Head of caudate nucleus (tissue), 42 donors: ENCODE data around the gene FSD2.
"Not testable (repeated sequence)": the region's sequence is repeated elsewhere in the genome, so short reads cannot be mapped to it uniquely, and the experiment has no call there.

Experiments used
- DNase-seq, 42 donors: peaks; one replicate each; pipeline versions ENCODE4 v3.0.0 to v3.0.0-alpha.2; 2020 to 2021; ENCODE audit warnings: mixed read lengths in 7 of 42
- intact Hi-C: fragments of 100-400 bp; cut with DNase I; formaldehyde crosslinking; loops from one replicate; pipeline ENCODE4 v1.15.0; 2022

The FSD2 gene

DNA sequence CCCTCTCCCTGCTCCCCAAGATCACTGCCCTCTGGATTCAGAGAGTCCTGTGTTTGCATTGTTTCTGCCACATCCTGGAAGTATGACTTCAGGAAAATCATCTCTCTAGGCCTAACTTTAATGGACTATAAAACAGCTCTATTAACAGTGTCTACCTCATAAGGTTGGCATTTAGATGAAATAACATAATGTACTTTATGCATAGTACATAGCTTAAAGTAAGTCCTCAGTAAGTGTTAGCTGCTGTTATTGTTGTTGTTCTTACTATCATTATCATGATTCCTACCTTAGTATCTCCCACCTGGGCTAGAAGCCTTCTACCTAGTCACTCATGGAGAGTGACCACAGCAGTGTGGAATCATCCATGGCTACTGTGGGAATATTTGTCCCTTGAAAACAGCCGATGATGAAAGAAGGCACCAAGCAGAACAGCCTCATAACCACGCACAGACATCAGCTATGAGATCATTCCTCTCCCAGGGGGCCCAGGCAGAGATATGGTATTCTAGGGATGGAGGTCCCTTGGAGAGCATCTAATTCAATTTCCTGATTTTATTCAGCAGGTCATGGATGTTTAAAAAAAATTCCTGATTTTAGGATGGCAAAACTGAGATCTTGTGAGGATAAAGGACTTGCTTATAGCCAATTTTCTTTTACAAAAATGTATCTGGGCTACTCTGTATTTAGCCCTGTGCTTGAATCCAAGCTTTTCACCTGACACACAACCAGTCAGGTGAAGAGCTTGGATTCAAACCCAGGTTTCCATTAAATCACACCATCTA is 1.9 kb downstream of the FSD2 start:
- no peak for DNase-seq
- intact Hi-C loops: no loop called here

- intact Hi-C loops: no loop called here
- DNase-seq: no peak
Observed at GRCh38 chr15:82802497-82802896, 3.4 kb downstream of the FSD2 start.

DNA sequence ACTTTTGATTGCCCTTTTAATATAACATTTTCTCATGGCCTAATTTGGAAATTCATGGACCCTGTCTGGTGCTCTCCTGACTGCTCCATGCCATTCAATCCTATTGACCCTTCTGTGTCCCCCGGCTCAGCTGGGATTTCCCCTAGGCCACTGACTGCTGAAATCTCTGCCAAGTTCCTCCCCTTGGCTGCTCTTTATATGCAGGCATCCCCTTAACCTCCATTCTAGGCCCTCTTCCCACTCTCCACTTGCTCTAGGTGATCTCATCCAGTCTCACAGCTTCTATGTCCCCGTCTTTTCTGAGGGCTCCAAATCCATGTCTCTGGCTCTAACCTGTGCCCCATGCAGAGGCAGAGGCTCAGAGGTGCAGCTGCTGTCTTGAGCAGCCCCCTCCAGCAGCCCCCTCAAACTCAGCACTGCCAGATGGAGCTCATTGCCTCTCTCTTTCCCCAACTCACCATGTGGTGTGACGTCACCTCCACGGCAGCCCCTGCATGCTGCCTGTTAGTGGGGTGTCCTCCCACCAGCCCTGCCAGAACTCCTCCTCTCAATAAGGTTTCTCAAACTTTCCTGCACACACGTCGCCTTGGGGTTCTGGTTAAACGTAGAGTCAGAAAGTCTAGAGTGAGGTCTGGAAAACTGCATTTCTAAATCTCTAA is 6.6 kb downstream of the FSD2 start:
- intact Hi-C loops: no loop called here
- no peak for DNase-seq

GRCh38 chr15:82798531-82799166 is 7.2 kb downstream of the FSD2 start:
- intact Hi-C loops: no loop called here
- DNase-seq: no peak

- DNase-seq: no peak
- intact Hi-C loops: no loop called here
Observed at GRCh38 chr15:82798104-82798503, 7.8 kb downstream of the FSD2 start.

DNA sequence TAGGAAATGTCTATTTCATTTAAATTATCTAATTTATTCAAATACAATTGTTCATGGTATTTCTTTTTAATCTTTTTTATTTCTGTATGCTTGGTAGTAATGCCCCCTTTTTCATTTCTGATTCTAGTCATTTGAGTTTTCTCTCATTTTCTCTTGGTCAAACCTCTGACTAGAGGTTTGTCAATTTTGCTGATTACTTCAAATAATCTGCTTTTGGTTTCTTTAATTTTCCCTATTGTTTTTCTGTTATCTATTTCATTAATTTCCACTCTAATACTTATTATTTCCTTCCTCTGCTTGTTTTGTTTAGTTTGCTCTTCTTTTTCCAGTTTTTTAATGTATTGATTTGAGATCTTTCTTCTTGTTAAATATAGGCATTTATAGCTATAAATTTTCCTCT is 12.1 kb downstream of the FSD2 start:
- DNase-seq: no peak

DNA sequence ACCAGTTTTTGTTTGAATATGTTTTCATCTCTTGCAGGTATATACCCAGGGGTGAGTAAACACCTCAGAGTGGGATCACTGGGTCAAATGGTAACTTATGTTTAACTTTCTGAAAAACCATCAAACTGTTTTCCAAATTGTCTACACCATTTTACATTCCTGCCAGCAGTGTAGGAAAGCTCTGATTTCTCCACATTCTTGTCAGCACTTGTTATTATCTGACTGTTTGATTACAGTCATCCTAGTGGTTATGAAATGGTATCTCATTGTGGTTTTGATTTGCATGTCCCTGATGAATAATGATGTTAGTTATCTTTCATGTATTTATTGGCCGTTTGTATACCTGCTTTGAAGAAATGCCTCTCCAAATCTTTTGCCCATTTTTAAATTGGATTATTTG is 13.8 kb downstream of the FSD2 start:
- DNase-seq: no peak
- intact Hi-C loops: no loop called here

More for the DNA sequence above, 12.1 kb downstream of the FSD2 start:
- intact Hi-C loops: no loop called here

DNA sequence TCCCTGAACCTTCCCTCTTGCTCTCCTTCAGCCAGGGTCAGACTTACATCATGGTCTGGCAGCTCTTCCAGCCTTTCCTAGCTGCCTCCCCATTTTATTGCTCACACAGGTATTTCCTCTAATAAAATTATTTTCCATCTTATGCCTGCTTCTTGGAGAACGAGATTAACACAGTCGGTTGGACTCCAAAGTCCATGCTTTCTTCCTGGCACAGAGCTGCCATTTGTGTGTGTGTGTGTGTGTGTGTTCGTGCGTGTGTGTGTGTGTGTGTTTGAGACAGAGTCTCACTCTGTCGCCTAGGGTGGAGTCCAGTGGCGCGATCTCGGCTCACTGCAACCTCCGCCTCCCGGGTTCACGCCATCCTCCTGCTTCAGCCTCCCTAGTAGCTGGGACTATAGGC is 15.5 kb downstream of the FSD2 start:
- intact Hi-C loops: no loop called here
- DNase-seq: no peak

GRCh38 chr15:82789491-82789890 is 16.4 kb downstream of the FSD2 start:
- peak in 1 of 42 donors; percentile 5 for DNase-seq
- intact Hi-C loops: no loop called here

GRCh38 chr15:82788496-82788895 is 17.4 kb downstream of the FSD2 start:
- peak in 1 of 42 donors; percentile 16 for DNase-seq
- intact Hi-C loops: no loop called here

DNA sequence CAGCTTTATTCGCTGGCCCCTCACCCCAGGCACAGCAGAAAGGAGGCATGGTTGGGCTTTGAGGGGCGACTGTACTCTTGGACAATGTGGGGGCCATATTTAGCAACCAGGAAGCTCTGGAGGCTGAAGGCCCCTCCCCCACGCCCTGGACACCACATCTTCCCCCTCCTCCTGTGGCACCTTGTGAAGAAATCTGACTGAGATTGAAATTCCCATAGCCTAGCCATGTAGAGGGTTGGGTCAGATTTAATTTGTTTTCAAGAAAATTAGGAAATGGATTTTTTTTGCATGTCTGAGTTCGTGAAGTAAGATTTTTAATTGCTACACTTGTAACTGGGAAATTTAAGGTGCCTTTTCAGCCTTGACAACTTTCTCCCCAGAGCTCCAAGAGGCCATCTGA is 24.5 kb downstream of the FSD2 start:
- intact Hi-C loops: no loop called here
- no peak for DNase-seq

DNA sequence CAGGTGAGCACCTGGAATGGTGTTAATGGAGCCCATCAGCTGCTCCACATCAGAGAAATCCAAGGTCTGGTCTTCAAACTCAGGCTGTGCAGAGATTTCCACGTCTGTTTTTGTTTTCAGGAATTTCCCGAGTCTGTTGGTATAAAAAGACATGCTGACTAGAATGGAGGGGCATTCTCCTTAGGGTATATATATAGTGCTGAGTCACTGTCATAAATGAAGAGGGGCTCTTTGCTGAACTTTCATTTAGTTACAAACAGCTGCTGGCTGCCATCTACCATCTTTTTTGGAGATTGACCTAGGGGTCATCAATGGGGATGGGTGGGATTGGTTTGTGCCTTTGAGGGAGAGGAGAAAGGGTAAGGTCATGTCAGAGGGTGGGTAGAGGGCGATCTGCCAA is 27.1 kb downstream of the FSD2 start:
- intact Hi-C loops: no loop called here
- no peak for DNase-seq

DNA sequence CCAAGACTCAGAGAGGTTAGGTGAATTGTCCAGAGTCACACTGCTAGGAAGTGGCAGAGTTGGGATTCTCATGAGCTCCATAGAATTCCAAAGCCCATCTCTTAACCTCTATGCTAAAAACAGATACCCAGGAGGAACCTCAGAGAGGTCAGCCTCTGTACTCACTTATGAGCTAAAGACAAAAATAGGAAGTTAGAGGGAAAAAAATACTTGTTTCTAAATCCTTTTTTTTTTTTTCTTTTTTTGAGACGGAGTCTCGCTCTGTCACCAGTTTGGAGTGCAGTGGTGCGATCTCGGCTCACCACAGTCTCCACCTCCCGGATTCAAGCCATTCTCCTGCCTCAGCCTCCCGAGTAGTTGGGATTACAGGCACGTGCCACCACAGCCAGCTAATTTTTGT is 31.4 kb downstream of the FSD2 start:
- DNase-seq: no peak
- intact Hi-C loops: no loop called here

- no peak for DNase-seq
- intact Hi-C loops: no loop called here
Observed at GRCh38 chr15:82771789-82772607, 33.9 kb downstream of the FSD2 start.

GRCh38 chr15:82768414-82769054 is 37.3 kb downstream of the FSD2 start:
- intact Hi-C loops: no loop called here
- no peak for DNase-seq

DNA sequence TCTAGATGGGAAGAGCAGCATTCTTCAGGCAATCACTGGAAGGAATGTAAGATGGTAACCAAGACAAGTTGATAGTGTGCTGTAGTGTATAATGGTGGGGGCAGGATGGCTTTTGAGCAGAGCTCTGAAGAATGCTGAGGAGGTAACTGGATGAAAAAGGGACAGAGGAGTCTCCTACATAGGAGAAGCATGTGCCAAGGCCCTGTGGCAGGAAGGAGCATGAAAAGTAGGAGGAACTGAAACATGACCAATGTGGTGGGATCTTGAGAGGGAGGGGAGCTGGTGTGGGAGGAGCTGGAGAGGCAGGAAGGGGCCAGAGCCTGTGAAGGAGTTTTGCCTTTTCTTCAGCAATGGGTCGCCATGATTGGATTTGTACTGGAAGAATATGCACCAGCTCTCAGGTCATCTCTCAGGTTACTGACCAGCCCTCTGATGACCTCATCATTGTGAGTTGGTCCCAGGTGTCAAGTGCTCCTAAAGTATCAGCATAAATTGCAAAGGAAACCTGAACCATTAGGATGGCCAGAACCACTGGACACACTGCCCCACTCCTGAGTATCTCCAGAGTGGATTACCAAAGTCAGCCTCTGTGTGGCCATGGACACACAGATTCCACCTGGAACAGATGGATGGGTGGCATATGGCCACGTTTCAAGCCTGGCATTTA is 38.6 kb downstream of the FSD2 start:
- intact Hi-C loops: no loop called here
- no peak for DNase-seq

- DNase-seq, intact Hi-C loops: not testable (repeated sequence)
Observed at GRCh38 chr15:82766201-82766600, 39.7 kb downstream of the FSD2 start.

GRCh38 chr15:82764740-82765139 is 41.1 kb downstream of the FSD2 start:
- intact Hi-C loops: no loop called here
- no peak for DNase-seq

GRCh38 chr15:82764117-82764490 is 41.8 kb downstream of the FSD2 start:
- intact Hi-C loops: no loop called here
- DNase-seq: no peak
